Smooth muscle cell (in vitro differentiated cells): ENCODE data around the gene EPN2. TPM values are rescaled to one million over a fixed set of nuclear protein-coding genes. Genes with fewer than 3 reads are reported as not detected.
A peak's percentile ranks its signal among the peaks of the same experiment; 100 is the strongest.

Experiments used
- DNase-seq: peaks from one replicate; lab custom pipeline; 2025; ENCODE audit not compliant: unreplicated experiment; lab: John Stamatoyannopoulos, UW
- H2AFZ ChIP-seq: fragments of 200-600 bp; sonication (generic); 2 replicates; pipeline ENCODE4 v1.6.0; 2016; ENCODE audit warnings: antibody characterized with exemption, low read depth, mild to moderate bottlenecking
- H3F3A ChIP-seq: fragments of 200-600 bp; sonication (generic); 2 replicates; pipeline ENCODE4 v1.6.0; 2017; ENCODE audit warnings: antibody characterized with exemption, low read depth
- H3K27ac ChIP-seq: fragments of 200-600 bp; sonication (generic); 2 replicates; pipeline ENCODE4 v1.5.1; 2016; ENCODE audit warnings: low read depth, mild to moderate bottlenecking
- H3K27me3 ChIP-seq: fragments of 200-600 bp; sonication (generic); 2 replicates; pipeline ENCODE4 v1.6.1; 2016; ENCODE audit warnings: low read depth, mild to moderate bottlenecking
- H3K36me3 ChIP-seq: fragments of 200-600 bp; sonication (generic); 2 replicates; pipeline ENCODE4 v1.5.1; 2016; ENCODE audit warnings: low read depth
- H3K4me1 ChIP-seq: fragments of 200-600 bp; sonication (generic); 2 replicates; pipeline ENCODE4 v1.5.1; 2016; ENCODE audit warnings: low read depth
- H3K4me2 ChIP-seq: fragments of 200-600 bp; sonication (generic); 2 replicates; pipeline ENCODE4 v1.6.0; 2016; ENCODE audit warnings: mild to moderate bottlenecking
- H3K4me3 ChIP-seq: fragments of 200-600 bp; sonication (generic); 2 replicates; pipeline ENCODE4 v1.5.1; 2016; ENCODE audit warnings: mild to moderate bottlenecking
- H3K79me2 ChIP-seq: fragments of 200-600 bp; sonication (generic); 2 replicates; pipeline ENCODE4 v1.6.0; 2016; ENCODE audit warnings: low read depth, mild to moderate bottlenecking
- H3K9ac ChIP-seq: fragments of 200-600 bp; sonication (generic); 2 replicates; pipeline ENCODE4 v1.6.0; 2016; ENCODE audit warnings: low read depth
- H3K9me3 ChIP-seq: fragments of 200-600 bp; sonication (generic); replicated peaks from 2 replicates; pipeline ENCODE4 v1.5.1; 2016; ENCODE audit warnings: low read depth
- H4K20me1 ChIP-seq: fragments of 200-600 bp; sonication (generic); 2 replicates; pipeline ENCODE4 v1.6.0; 2016; ENCODE audit warnings: low read depth
- CTCF ChIP-seq: fragments of 200-600 bp; sonication (generic); IDR thresholded peaks from 2 replicates; pipeline ENCODE4 v1.5.1; 2017; ENCODE audit warnings: borderline replicate concordance, mild to moderate bottlenecking, antibody characterized with exemption; ENCODE audit not compliant: insufficient read depth, poor library complexity, severe bottlenecking
- WGBS: methylation state at CpG from one replicate; pipeline ENCODE4 v1.1.7; 2016; ENCODE audit warnings: low lambda C conversion rate; 5-methylcytosine and 5-hydroxymethylcytosine counted together
- polyA plus RNA-seq: library from polyadenylated mRNA; unstranded; fragments of >200 nt; fragmentation: Nextera tagmentation; extraction: Ambion mirVana; gene quantifications from 2 replicates; pipeline ENCODE4 v1.2.1, GENCODE V29; 2016
- total RNA-seq: library from RNA; depleted of rRNA; stranded (reverse); fragments of >200 nt; gene quantifications from 2 replicates; pipeline ENCODE4 v1.2.3, GENCODE V29; 2014

Gene EPN2
- total and polyA plus RNA-seq, 2 experiments from 2014 or later, result 27.6 to 46.7 TPM

GRCh38 chr17:19345486-19346350, 108.6 kb downstream of the EPN2 start:
- H3K79me2 ChIP-seq, result no peaks in the 10 kb centered on the region
- H3K9me3 ChIP-seq, result no peaks in the 10 kb centered on the region
- peak overlapping the region; percentile 70 for H3K27ac ChIP-seq
- peaks cover 26% of the 10 kb centered on the region for H3F3A ChIP-seq
- peak overlapping the region; percentile 38 for H3K4me2 ChIP-seq
- no peaks in the 10 kb centered on the region for H4K20me1 ChIP-seq
- peaks cover 12% of the 10 kb centered on the region for H3K4me1 ChIP-seq
- 93% methylated on average over 13 of the region's 13 CpGs for WGBS
- H3K36me3 ChIP-seq, result no peaks in the 10 kb centered on the region
- no peak for DNase-seq
- H3K4me3 ChIP-seq, result no peak overlapping the region
- H3K9ac ChIP-seq, result no peak overlapping the region
- no peaks in the 10 kb centered on the region for H3K27me3 ChIP-seq
- TF ChIP-seq CTCF, result no peak
- no peak overlapping the region for H2AFZ ChIP-seq

- no peak for TF ChIP-seq CTCF
- H3K4me2 ChIP-seq, result peak overlapping the region; percentile 65
These were observed 109.4 kb downstream of the EPN2 start for GRCh38 chr17:19346351-19347255.

GRCh38 chr17:19347323-19348080, 110.3 kb downstream of the EPN2 start:
- 84% methylated on average over 13 of the region's 13 CpGs for WGBS
- no peak for DNase-seq
- Histone ChIP-seq H2AFZ (no peak overlapping the region), H3K79me2 (no peaks in the 10 kb centered on the region), H3K4me3 (no peak overlapping the region), H3F3A (peaks cover 25% of the 10 kb centered on the region), H3K9ac (peak overlapping the region; percentile 66), H4K20me1 (no peaks in the 10 kb centered on the region), H3K36me3 (no peaks in the 10 kb centered on the region), H3K4me1 (peaks cover 7% of the 10 kb centered on the region), H3K4me2 (peak overlapping the region; percentile 65), H3K27ac (peak overlapping the region; percentile 70), H3K27me3 (no peaks in the 10 kb centered on the region), H3K9me3 (no peaks in the 10 kb centered on the region)
- TF ChIP-seq CTCF, result no peak

More at GRCh38 chr17:19346351-19347255, 109.4 kb downstream of the EPN2 start:
- H3K27ac ChIP-seq, result peak overlapping the region; percentile 70
- peaks cover 25% of the 10 kb centered on the region for H3F3A ChIP-seq
- H3K9me3 ChIP-seq, result no peaks in the 10 kb centered on the region
- no peaks in the 10 kb centered on the region for H3K79me2 ChIP-seq
- 39% methylated on average over 18 of the region's 19 CpGs for WGBS
- no peak overlapping the region for H3K4me3 ChIP-seq
- peak; percentile 24 for DNase-seq
- H3K4me1 ChIP-seq, result peaks cover 12% of the 10 kb centered on the region
- no peaks in the 10 kb centered on the region for H4K20me1 ChIP-seq
- H3K9ac ChIP-seq, result peak overlapping the region; percentile 66
- no peaks in the 10 kb centered on the region for H3K36me3 ChIP-seq
- no peaks in the 10 kb centered on the region for H3K27me3 ChIP-seq
- no peak overlapping the region for H2AFZ ChIP-seq
